ENCODE results near the gene MICU1. TPM values are rescaled to one million over a fixed set of nuclear protein-coding genes. Genes with fewer than 3 reads are reported as not detected.
"Not testable (repeated sequence)": the region's sequence is repeated elsewhere in the genome, so short reads cannot be mapped to it uniquely, and the experiment has no call there.

The MICU1 gene
- total RNA-seq, 1 experiment from 2014 or later = 34.4 TPM

GRCh38 chr10:72353028-72353964 is 272.6 kb downstream of the MICU1 start:
- no peak for DNase-seq (ENCODE audit: low read depth)

DNA sequence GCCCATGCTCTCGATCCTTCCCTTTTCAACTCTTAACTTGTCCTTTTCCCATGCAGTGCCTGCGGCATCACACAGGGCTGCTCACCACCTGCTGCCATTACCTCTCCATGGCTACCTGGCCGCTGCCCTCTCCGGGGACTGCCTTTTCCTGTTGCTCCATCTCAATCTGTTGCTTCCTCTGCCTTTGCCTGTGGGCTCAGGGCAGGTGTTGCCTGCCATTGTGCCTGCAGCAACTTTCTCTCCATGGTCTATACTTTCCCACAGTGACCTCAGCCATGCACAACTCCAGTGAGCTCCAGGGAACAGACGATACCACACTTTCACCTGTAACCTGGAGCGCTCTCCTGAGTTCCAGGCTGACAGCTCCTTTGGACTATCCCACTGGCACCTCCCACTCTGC is 274.4 kb downstream of the MICU1 start:
- no peak for DNase-seq (ENCODE audit: low read depth)

DNA sequence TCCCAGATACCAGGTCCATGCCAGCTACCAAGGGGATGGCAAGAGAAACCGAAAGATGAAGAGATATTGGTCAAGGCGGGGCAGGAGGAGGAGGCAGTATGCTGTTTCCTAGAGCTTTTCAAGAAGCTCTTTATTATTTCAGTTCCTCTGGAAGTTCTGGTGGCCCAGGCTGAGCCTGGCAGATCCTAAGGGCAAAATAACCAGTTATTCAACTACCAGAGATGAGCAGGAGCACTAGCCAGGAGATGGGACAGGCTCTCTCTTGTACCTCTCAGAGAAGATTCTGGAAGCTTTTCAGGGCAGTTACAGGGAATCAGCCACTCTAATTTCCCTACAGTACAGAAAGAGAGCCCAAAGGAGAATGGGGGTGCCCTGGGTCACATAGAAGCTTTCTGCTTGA is 276.4 kb downstream of the MICU1 start:
- DNase-seq (ENCODE audit: low read depth) = no peak

GRCh38 chr10:72348282-72348681 is 277.6 kb downstream of the MICU1 start:
- DNase-seq (ENCODE audit: low read depth) = no peak

DNA sequence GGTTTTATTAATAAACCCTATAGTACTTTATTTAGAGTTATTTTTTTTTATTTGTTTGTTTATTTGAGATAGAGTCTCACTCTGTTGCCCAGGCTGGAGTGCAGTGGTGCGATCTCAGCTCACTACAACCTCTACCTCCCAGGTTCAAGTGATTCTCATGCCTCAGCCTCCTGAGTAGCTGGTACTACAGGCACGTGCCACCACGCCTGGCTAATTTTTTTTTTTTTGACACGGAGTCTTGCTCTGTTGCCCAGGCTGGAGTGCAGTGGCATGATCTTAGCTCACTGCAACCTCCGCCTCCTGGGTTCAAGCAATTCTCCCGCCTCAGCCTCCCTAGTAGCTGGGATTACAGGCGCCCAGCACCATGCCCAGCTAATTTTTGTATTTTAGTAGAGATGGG is 279.8 kb downstream of the MICU1 start:
- not testable (repeated sequence) for DNase-seq (ENCODE audit: low read depth)

DNA sequence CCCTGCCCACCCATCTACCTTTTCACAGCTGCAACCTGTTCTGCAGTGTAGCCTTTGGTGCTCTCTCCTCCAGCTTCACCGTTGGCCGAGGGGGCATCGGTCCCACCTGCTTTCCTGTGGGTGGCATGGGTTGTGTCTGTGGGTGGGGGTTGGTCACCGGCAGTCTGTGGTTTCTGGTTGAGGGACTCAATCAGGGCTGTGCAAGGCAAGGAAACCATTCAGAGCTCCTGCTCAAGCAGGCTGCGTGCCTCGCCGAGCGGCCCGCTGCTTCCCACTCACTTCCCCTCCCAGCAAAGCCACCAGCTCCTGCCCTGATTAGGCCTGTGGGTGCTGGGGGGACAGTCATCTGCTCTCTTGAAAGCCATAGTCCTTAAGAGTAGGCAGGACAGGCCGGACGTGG is 280.9 kb downstream of the MICU1 start:
- no peak for DNase-seq (ENCODE audit: low read depth)

DNA sequence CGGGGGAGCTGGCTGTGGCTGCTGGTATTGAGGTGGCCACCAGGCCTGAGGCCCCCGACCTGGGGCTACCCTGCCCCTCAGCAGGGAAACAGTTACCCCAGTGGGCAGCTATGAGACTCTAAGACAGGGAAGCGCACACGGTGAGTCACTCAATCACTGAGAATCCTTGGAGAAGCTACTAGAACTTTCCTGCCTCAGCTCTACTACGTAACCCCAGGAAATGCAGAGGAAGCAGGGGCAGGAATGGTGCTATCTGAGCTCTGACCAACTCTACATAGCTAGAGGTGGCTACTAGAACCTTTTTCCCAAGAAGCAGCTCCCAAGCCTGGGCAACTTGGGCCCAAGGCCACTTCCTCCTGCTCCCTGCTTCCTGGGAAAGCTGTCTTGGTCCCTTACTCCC is 283.0 kb downstream of the MICU1 start:
- no peak for DNase-seq (ENCODE audit: low read depth)

- peak; percentile 48 for DNase-seq (ENCODE audit: low read depth)
Measured at GRCh38 chr10:72340510-72341261, 285.2 kb downstream of the MICU1 start.

- DNase-seq (ENCODE audit: low read depth) = no peak
Measured at GRCh38 chr10:72338180-72338579, 287.7 kb downstream of the MICU1 start.

GRCh38 chr10:72337722-72338121 is 288.2 kb downstream of the MICU1 start:
- DNase-seq (ENCODE audit: low read depth) = no peak

DNA sequence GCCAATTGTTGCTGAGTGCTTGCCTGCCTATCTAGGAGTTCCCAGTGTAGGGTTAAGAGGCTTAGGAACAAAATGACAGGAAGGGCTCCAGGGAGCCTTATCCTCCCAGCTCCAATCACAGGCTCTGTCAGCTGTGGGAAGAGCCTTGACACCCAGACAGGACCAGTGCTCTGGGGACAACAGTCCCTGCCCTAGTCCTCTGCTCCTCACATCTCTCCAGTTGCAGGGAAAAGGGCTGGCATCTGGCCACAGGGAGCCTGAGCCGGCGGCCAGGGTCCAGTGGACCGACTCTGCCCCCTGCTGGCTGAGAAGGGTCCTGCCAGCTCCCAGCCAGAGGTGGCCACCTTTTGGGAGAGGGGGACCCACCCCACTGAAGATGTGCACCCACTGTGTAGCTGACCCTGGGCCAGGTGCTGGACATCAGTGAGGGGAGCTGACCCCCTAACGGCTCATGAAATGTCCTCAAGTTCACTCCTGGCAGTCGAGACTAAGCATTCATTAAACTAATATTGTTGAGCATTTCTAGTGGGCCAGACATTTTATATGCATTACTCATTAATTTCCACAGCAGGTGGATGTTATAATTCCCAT is 288.7 kb downstream of the MICU1 start:
- peak; percentile 62 for DNase-seq (ENCODE audit: low read depth)

DNA sequence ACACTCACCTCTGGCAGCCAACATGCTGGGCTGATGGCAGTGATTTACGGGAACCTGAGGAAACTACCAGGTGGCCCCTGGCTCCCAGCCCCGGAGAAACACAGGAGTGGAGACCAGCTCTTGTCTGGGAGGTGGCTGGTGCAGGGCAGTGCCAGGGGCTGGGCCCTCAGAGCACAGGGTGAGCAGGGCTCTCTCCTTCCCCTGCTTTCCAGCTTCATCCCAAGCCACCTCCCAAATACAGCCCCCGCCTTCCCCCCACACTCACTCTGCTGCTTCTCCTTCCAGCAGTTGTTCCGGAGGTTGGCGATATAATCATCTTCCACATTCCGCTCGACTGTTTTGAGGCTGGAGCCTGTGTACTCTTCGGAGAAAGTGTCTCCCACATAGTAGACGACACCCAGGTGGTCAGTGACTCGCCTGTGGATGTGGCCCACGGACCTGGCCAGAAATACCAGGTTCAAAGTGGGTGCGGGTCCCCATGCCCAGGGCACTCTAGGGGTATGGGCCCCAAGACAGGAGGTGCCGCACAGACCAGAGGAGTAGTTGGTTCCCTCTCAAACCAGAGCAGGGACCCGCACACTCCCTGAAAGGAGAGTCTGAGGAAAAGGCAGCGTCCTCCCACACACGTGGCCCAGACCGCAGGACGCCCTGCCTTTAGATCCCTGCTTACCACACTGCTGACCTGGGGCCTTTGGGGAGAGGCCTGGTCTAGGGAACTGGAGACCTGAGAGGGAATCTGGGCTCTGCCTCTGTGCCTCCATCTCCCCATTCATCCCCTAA is 289.4 kb downstream of the MICU1 start:
- DNase-seq (ENCODE audit: low read depth) = no peak

- peak; percentile 66 for DNase-seq (ENCODE audit: low read depth)
Measured at GRCh38 chr10:72335394-72336258, 290.3 kb downstream of the MICU1 start.

DNA sequence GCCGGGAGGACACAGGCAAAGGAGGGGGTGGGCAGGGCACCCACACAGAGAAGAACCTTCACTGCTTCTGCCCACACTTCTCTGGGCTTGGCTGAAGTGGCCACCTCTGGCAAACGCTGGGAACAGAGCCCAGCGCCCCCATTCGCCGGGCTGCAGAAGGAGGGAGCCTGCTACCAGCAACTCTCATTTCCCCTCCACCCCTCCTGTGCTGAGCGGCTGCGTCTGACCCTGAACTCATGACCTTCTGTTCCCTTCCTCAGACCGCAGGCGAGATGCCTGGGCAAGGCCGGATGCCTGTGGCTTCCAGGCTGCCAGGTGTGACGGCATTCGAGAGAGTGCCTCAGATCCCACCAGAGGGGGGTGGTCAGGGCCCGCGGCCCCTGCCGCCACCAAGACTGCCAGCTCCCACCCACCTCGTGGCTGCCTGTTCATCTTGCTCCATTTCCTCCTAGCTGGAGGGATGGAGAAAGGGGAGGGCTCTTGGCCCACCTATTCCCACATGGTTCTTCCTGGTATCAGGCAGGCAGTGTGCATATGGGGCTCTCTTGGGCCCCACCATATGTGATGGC is 291.0 kb downstream of the MICU1 start:
- peak; percentile 97 for DNase-seq (ENCODE audit: low read depth)

DNA sequence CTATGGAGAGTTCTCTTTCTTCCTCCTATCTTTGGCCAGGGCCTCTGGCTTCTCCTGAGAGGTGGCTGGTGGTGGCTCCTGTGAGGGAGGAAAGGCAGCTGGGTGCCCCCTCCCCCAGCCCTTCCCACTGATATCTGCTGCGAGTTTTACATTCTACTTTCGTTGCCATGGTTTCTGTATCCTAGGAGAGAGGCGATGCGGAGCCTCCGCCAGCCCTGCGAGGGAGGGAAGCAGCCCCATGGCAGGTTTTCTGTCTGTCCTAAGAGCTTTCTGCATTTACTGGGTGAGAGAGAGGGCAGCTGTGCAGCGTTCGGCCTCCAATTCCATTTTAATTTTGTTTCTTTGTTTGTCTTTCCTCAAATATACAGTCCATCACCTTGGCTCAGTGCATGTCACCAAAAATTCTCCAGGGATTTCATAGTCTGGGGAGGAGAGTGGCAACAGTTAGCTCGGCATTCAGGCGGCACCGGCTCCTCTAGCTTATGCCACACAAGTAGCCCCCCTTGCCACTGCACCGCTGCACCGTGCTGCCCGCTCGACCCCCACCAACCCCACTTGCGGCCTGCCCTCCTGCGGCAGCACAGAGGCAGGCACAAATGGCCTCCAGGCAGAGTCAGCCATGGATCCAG is 291.6 kb downstream of the MICU1 start:
- peak; percentile 30 for DNase-seq (ENCODE audit: low read depth)

DNA sequence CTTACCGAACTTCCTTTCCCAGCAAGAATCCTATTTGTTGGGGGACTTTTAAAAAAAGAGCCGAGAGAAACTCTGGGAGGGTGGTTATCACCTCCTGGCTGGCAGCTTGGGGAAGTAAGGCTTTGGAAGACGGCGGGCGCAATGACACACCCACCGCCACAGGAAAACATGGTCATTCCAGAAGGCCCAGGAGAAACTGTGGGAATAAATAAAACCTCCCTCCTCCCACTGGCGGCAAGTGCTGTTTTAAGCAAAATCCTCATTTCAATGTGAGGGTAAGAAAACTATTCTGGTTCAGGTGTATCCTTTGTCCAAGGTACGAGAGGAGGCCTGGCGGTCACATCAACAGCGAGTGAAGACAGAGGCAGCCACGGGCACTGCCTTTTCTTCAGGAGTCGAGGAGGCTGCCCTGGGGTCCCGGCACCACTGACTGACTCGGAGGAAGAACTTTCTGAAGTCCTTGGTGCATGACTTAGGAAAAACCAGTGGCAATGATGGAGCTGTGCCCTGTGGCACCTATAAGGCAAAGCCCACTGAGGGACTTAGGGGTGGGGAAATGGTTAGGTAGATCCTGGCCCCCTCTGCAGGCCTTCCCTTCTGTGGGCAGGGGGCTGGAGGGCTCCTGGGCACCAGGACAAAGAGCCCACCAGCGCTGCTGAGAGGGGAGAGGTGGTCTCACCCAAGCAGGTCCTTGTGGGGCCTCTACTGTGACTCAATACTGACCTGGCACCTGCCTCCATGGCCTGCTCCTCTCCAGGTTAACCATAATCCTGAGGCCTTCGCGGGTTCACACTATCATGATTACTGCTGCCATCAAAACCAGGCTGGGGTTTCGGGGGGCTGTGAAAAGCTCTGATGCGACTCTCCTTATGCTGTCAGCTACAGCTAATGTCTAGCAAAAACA is 292.5 kb downstream of the MICU1 start:
- no peak for DNase-seq (ENCODE audit: low read depth)

DNA sequence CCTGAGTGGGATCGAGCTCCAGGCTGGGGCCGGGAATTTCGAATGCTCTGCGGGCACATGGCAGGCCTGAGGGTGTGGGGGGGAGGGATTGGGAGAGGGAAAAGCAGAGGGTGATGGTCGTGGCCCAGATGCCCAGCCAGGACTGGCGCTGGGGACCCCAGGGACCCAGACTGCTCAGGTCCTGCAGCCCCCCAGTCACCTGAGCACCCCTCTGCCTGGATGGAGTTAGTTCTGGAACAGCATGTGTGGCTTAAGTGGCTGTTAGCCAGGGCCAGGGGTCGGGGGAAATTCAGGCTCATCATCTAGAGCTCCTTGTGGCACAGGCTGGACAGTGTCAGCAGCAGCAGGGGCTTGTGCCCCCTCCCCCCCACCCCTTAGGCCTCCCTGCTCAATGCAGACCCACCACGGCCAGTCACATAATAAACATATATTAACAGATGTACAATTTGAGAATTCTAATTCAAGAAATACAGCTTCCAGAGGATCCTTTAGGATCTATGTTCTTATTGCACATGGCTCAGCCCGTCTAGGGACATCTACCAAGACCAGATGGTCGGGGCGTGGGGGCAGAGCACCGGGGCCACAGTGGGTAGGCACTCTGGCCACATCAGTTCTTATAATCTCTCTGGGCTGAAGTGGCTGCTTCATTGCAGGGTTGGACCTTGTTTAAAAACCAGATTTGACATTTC is 293.3 kb downstream of the MICU1 start:
- DNase-seq (ENCODE audit: low read depth) = no peak

All from HT1080 (cell line).